ENCODE measurements around the gene DAB1.

DNA sequence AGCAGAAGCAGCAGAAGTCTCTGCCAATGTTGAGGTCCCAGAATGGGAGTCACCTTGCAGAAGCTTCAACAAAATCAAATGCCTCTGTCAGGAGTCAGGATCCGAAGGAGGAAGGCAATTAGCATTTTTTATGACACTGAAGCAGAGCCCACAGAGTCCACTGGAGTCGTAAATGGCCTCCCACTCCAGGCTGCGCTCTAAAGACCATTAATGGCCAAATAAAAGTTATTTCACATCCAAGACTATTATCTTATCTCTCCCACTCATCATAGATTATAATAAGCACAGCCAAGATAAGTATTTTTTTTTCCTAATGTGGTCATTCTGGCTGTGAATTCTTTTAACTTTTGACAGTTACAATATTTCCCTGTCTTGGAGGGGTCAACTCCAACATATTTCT is 267.0 kb downstream of the DAB1 start:
- TF ChIP-seq YY1 (IDR thresholded peaks at IDR 0.05; ENCODE audit: insufficient read depth, insufficient read length) (no peak), ZNF274 (IDR thresholded peaks at IDR 0.05; ENCODE audit: low read depth, low read length) (no peak), SUZ12 (IDR thresholded peaks at IDR 0.05; ENCODE audit: extremely low read depth, insufficient read depth, insufficient read length) (no peak)
